HG02623 (cell line): ENCODE data around the gene CNTN5.
"Not testable (repeated sequence)": the region's sequence is repeated elsewhere in the genome, so short reads cannot be mapped to it uniquely, and the experiment has no call there.

Source experiments
- ATAC-seq: cut with Tn5 transposase; IDR thresholded peaks from one replicate; pipeline ENCODE4 v1.9.1; 2021; ENCODE audit warnings: moderate library complexity; ENCODE audit not compliant: unreplicated experiment

CNTN5 gene

DNA sequence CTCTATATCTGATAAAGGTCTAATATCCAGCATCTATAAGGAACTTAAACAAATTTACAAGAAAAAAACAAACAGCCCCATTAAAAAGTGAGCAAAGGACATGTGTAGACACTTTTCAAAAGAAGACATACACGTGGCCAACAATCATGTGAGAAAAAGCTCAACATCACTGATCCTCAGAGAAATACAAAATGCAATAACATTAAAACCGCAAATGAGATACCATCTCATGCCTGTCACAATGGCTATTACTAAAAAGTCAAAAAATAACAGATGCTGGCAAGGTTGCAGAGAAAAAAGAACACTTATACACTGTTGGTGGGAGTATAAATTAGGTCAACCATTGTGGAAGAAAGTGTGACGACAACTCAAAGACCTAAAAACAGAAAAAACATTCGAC is 1253.7 kb downstream of the CNTN5 start:
- ATAC-seq: not testable (repeated sequence)

DNA sequence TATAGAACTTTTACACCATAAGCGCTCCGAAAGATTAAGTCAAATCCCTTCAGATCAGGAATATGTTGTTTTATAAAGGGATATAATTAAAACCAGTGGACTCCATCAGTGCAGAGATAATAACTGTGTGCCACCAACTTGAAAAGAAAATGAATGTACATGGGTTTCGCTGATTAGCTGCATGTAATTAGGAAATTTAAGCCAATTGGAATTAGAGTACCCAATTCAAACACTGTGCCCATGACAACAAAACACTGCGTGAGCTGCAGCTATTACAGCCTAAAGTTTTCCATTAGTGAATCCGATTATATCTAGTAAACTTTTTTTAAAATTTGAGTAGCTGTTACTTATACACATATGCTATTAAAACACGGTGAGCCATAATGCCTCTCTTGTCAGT is 1274.0 kb downstream of the CNTN5 start:
- no peak for ATAC-seq

GRCh38 chr11:100296051-100296679 is 1275.4 kb downstream of the CNTN5 start:
- no peak for ATAC-seq

- ATAC-seq: no peak
These were observed 1276.8 kb downstream of the CNTN5 start for GRCh38 chr11:100297516-100297915.

DNA sequence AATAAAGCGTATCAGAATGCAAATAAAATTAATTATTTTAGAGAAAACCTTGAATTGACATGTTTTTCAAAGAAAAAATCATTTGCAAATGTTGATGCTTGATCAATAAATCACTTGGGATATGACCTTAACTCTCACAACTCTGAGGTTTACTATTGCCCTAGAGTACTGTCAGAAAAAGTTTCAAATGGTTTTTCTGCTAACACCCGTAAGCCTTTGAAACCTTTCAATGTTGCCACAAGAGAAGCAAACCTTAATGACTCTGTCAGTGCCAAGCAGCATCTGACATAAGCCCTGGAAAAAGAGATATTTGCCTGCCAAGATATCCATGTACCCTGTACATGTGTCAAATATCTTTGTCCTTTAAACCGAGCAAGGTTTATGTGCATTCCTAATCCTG is 1282.1 kb downstream of the CNTN5 start:
- ATAC-seq: no peak

DNA sequence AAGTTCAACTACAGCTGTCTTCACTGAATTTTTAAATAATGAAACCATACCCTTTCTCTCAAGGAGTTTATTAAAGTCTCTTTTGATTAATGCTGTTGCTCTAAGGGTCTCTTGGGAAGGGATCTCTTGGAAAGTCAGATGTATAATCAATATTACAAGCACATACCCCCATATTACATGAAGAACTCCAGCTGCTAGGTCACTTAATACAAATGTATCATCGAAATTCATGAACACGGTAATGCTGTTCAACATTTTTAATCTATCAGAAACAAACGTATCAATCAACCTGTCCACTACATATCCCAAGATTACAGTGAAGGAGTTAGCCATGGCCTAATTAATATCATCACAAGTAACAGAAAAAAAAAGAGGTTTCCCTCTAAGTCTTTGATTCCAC is 1283.1 kb downstream of the CNTN5 start:
- no peak for ATAC-seq

GRCh38 chr11:100308202-100308601 is 1287.5 kb downstream of the CNTN5 start:
- ATAC-seq: no peak

DNA sequence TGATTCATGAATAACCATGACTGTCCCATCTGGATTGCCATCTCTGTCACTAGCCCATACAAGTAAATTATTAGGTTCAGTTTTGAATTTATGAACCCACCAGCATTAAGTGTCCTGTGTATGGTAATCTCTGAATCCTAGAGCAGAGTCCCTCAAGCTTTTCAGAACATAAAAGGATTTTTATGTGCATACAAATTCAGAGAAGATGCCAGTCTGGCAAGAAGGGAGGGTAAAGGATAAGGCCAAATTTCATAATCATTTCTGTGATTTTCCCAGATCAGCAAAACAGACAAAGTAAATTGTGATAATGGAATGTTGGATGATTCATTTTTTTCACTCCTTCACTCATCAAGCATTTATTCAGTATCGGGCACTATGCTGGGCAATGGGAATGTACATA is 1295.2 kb downstream of the CNTN5 start:
- ATAC-seq: no peak

DNA sequence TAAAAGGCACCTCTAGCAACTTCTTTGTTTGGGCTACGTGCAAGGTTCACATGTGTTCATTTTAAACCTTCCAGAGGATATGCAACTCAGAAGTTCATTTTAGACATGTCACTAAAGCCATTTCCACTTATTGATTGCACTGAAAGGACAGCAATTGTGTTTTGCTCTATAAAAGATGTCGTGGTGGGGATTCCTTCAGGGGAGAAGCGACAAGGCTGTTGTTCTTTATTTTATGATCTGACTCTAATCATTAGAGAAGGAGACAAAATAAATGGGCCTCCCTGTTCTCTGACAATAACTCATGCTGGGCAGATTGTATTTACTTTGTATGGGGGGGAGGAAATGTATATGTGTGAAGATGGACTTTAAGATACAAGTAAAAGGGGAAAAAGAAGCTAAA is 1296.2 kb downstream of the CNTN5 start:
- no peak for ATAC-seq

- ATAC-seq: no peak
These were observed 1298.9 kb downstream of the CNTN5 start for GRCh38 chr11:100319691-100320090.

GRCh38 chr11:100328626-100329340 is 1308.0 kb downstream of the CNTN5 start:
- no peak for ATAC-seq

GRCh38 chr11:100329352-100329751 is 1308.6 kb downstream of the CNTN5 start:
- ATAC-seq: no peak

DNA sequence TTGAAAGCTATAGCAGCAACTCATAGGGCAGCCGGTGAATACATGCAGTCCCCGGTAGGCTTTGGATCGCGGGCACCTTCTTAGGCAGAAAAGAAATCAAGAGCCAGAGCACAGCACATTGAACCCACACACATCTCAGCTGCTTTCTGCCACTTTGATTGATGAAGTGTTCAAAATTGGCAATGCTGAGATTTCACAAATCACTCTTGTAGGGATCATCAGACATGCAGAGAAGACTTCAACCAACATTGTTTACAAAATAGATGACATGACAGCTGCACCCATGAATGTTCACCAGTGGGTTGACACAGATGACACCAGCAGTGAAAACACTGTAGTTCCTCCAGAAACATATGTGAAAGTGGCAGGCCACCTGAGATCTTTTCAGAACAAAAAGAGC is 1316.1 kb downstream of the CNTN5 start:
- no peak for ATAC-seq

DNA sequence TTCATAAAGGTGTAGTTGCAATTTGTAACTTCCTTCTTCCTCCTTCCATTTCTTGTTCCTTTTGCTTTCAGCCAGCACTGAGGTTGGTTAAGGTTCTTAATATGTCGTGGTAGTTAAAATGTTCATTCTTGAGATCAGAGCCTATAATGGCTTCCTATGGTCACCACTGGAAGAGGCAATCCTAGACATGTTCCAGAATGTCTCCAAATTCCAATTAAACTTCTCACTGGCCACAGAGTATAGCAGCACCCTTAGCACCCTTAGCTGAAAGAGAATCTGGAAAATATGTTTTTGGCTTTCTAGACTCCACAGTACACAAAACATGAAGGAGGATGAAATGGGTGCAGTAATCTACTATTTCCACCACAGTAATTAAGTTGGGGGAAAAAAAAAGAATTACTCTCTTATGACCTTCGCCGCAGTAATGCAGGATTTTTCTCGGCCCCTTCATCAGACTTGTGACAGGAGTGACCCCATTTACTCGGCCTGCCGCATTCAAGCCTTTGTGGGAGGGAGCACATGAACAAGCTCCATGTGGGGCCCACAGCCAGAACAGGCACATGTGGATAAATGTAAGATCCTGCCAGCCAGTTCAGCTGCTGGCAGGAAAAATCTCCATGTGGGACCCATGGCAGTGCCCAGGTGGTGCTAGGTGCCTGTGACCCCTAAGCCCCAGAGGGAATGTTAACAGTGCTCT is 1317.5 kb downstream of the CNTN5 start:
- ATAC-seq: no peak

DNA sequence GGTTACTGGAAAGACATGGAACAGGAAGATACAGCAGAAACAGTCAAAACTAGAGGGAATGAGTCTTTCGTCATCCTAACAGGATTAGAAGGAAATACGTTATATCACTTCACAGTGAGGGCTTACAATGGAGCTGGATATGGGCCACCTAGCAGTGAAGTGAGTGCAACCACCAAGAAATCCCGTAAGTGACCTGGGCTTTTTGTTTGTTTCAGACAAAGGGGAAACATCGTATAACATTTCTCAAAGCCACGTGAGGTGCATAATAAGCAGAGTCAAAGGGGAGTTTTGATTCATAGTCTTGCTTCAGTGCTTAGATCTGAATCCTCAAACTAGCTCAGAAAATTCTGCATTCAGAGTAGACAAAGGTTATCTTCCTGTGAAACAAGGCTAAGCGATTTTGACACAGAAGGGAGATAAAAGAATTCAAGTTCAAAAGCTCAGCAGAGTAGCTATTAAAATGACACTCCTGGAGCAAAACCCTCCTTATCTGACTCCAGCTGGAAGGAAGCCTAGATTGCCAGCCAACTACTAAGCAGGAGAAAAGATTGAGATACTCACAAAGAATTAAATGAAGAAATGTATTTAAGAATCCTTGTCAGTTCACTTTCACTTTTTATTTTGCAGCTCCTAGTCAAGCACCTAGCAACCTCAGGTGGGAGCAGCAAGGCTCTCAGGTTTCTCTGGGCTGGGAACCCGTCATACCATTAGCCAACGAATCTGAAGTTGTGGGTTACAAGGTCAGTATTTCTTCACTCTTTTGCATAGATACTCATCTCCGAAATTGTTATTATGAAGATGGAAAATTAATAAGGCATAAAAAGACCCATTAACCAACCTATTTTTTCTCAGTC is 1319.9 kb downstream of the CNTN5 start:
- no peak for ATAC-seq

DNA sequence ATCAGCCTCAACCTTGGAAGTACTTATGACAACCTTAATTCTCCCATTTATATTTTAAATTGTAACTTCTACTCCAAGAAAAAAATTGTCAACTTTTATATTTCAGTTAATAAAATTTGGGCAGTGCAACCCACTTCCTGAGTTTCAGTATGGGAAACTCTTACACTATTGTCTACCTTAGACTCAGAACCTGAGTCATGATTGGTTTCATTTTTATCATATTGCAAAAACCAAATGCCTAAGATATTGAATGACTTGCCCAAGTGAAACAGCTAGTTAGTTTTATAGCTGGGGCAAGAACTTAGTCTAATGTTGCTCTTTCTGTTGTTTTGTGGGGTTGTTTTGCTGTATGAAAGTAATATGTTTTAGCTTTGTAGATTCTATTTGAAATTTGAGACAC is 1332.3 kb downstream of the CNTN5 start:
- no peak for ATAC-seq

GRCh38 chr11:100354736-100355135 is 1334.0 kb downstream of the CNTN5 start:
- ATAC-seq: no peak

DNA sequence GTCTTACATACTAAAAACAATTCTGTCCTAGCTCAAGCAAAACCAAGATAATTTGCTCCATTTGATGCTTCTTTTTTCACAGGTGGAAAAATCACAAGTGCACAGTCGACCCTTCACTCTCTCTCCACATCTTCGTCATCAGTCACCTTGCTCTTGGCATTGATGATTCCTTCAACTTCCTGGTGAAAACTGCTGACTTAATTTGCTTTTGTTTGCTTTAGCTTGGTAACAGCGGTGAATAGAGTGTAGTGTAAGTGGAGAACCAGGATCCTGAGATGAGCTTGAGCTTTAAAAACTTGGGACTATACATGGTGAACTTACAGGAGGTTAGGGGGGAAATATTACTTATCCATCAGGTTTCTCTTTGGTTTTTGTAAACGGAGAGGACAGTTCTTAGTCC is 1335.3 kb downstream of the CNTN5 start:
- no peak for ATAC-seq

- no peak for ATAC-seq
These were observed 1338.5 kb downstream of the CNTN5 start for GRCh38 chr11:100359281-100359680.

- no peak for ATAC-seq
These were observed 1347.1 kb downstream of the CNTN5 start for GRCh38 chr11:100367892-100368291.

DNA sequence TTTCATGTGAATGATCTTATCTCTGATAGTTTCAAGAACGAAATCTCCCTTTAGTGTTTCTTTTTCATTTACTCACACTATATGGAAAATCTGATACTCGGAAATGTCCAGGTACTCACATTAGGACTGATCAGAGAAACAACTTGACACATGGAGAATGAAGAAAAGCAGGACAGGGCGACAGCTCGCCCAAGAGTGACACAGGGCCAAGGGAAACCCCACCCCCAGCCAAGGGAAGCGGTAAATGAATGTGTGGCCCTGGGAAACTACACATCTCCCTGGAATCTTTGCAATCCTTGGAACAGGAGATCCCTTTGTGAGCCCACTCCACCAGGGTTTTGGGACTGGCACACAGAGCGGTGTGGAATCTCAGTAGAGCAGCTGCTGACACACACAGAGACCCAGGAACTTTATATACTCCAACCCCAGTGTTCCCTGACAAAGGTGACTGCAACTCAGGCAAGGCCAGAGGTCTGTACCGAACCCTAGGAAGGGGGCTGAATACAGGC is 1362.7 kb downstream of the CNTN5 start:
- ATAC-seq: no peak
